Measurements from ENCODE around the gene GULP1.

- TF ChIP-seq POLR2A (IDR thresholded peaks at IDR 0.05), result no peak
- TF ChIP-seq CTCF (IDR thresholded peaks at IDR 0.05), result no peak
Observed at GRCh38 chr2:188294352-188294926, 2.8 kb downstream of the GULP1 start.

All from uterus (tissue), 2 donors.